Liver (tissue), 9 donors: Measurements from ENCODE around the gene USP44. TPM values are rescaled to one million over a fixed set of nuclear protein-coding genes. Genes with fewer than 3 reads are reported as not detected.

Source experiments
- DNase-seq: peaks from one replicate; pipeline ENCODE4 v3.0.0-alpha.2; 2017; ENCODE audit warnings: low spot score
- H3K27ac ChIP-seq, 2 donors: one replicate each; pipeline ENCODE4 v1.7.0; 2013; ENCODE audit warnings: inconsistent platforms in 2 of 2, low read length in 2 of 2, control low read depth in 1 of 2, low read depth in 1 of 2, mild to moderate bottlenecking in 1 of 2
- H3K27me3 ChIP-seq, 4 donors: one replicate each; pipeline versions ENCODE4 v1.6.1 to v1.7.0; 2013; ENCODE audit warnings: low read length in 3 of 4, inconsistent platforms in 1 of 4, mild to moderate bottlenecking in 1 of 4, moderate library complexity in 1 of 4; ENCODE audit not compliant: control insufficient read depth in 4 of 4, insufficient read depth in 4 of 4
- H3K36me3 ChIP-seq, 4 donors: one replicate each; pipeline versions ENCODE4 v1.6.1 to v1.7.0; 2013; ENCODE audit warnings: low read length in 3 of 4, mild to moderate bottlenecking in 3 of 4, low read depth in 1 of 4, moderate library complexity in 1 of 4; ENCODE audit not compliant: control insufficient read depth in 4 of 4, insufficient read depth in 3 of 4
- H3K4me1 ChIP-seq, 4 donors: one replicate each; pipeline versions ENCODE4 v1.6.1 to v1.7.0; 2013; ENCODE audit warnings: low read length in 3 of 4, mild to moderate bottlenecking in 3 of 4, moderate library complexity in 1 of 4; ENCODE audit not compliant: control insufficient read depth in 4 of 4, insufficient read depth in 4 of 4
- H3K4me3 ChIP-seq, 3 donors: one replicate each; pipeline versions ENCODE4 v1.6.1 to v1.7.0; 2013; ENCODE audit warnings: low read length in 3 of 3, control low read depth in 1 of 3, low read depth in 1 of 3, mild to moderate bottlenecking in 1 of 3
- H3K9ac ChIP-seq, 2 donors: one replicate each; pipeline ENCODE4 v1.7.0; 2013; ENCODE audit warnings: low read length in 2 of 2, mild to moderate bottlenecking in 2 of 2, moderate library complexity in 2 of 2, control low read depth in 1 of 2, low read depth in 1 of 2
- H3K9me3 ChIP-seq, 4 donors: one replicate each; pipeline versions ENCODE4 v1.6.1 to v1.7.0; 2013; ENCODE audit warnings: low read length in 3 of 4; ENCODE audit not compliant: control insufficient read depth in 4 of 4
- ATF3 ChIP-seq: IDR thresholded peaks from 2 replicates; pipeline ENCODE4 v1.6.1; 2016; ENCODE audit warnings: antibody characterized with exemption
- CTCF ChIP-seq: fragments of 150-350 bp; IDR thresholded peaks from 2 replicates; pipeline ENCODE4 v1.5.1; 2017; ENCODE audit warnings: improper control_type of control experiment, low read depth, low read length; ENCODE audit not compliant: missing input control
- EGR1 ChIP-seq, 2 donors: IDR thresholded peaks; 2 replicates each; pipeline ENCODE4 v1.6.1; 2016 to 2018; ENCODE audit warnings: antibody characterized with exemption in 2 of 2, low read depth in 2 of 2
- FOXA1 ChIP-seq: IDR thresholded peaks from 2 replicates; pipeline ENCODE4 v1.6.1; 2016; ENCODE audit warnings: antibody characterized with exemption
- FOXA2 ChIP-seq: IDR thresholded peaks from 2 replicates; pipeline ENCODE4 v1.6.1; 2016; ENCODE audit warnings: antibody characterized with exemption
- GABPA ChIP-seq, 2 donors: IDR thresholded peaks in 1 of 2; conservative IDR thresholded peaks in 1 of 2; 2 replicates each; pipeline ENCODE4 v1.6.1; 2016; ENCODE audit warnings: antibody characterized with exemption in 2 of 2, mild to moderate bottlenecking in 1 of 2, moderate library complexity in 1 of 2
- HNF4G ChIP-seq: IDR thresholded peaks from 2 replicates; pipeline ENCODE4 v1.6.1; 2016; ENCODE audit warnings: antibody characterized with exemption
- JUND ChIP-seq, 2 donors: IDR thresholded peaks; 2 replicates each; pipeline ENCODE4 v1.6.1; 2016; ENCODE audit warnings: antibody characterized with exemption in 2 of 2
- MAX ChIP-seq: IDR thresholded peaks from 2 replicates; pipeline ENCODE4 v1.6.1; 2016; ENCODE audit warnings: antibody characterized with exemption
- NR2F2 ChIP-seq: IDR thresholded peaks from 2 replicates; pipeline ENCODE4 v1.6.1; 2016; ENCODE audit warnings: antibody characterized with exemption
- RAD21 ChIP-seq, 2 donors: IDR thresholded peaks; 2 replicates each; pipeline ENCODE4 v1.6.1; 2016; ENCODE audit warnings: antibody characterized with exemption in 2 of 2, mild to moderate bottlenecking in 2 of 2
- REST ChIP-seq: IDR thresholded peaks from 2 replicates; pipeline ENCODE4 v1.6.1; 2016; ENCODE audit warnings: antibody characterized with exemption, mild to moderate bottlenecking
- RXRA ChIP-seq, 2 donors: IDR thresholded peaks; 2 replicates each; pipeline ENCODE4 v1.6.1; 2017 to 2018; ENCODE audit warnings: antibody characterized with exemption in 2 of 2, mild to moderate bottlenecking in 1 of 2
- SP1 ChIP-seq: IDR thresholded peaks from 2 replicates; pipeline ENCODE4 v1.6.1; 2018; ENCODE audit warnings: antibody characterized with exemption, mild to moderate bottlenecking
- TAF1 ChIP-seq: conservative IDR thresholded peaks from 2 replicates; pipeline ENCODE4 v1.6.1; 2016; ENCODE audit warnings: antibody characterized with exemption, mild to moderate bottlenecking
- YY1 ChIP-seq: IDR thresholded peaks from 2 replicates; pipeline ENCODE4 v1.6.1; 2016; ENCODE audit warnings: antibody characterized with exemption, mild to moderate bottlenecking
- ZBTB33 ChIP-seq: IDR thresholded peaks from 2 replicates; pipeline ENCODE4 v1.6.1; 2016; ENCODE audit warnings: antibody characterized with exemption
- WGBS: extraction: QIAGEN DNeasy Blood & Tissue Kit; methylation state at CpG from one replicate; pipeline ENCODE4 v1.1.7; 2013; 5-methylcytosine and 5-hydroxymethylcytosine counted together
- polyA plus RNA-seq, 2 donors: library from polyadenylated mRNA; stranded (reverse) in 1 of 2; unstranded in 1 of 2; fragments of 200-250 nt in 1 of 2; fragments of >200 nt in 1 of 2; fragmentation: Nextera tagmentation in 1 of 2; extraction: Ambion mirVana in 1 of 2; gene quantifications; one replicate each; pipeline versions ENCODE4 v1.2.1 to v1.2.3, GENCODE V29; 2013 to 2015
- total RNA-seq, 2 donors: library from RNA; depleted of rRNA; stranded (reverse); fragments of >200 nt; gene quantifications; one replicate each; pipeline ENCODE4 v1.2.3, GENCODE V29; 2014
- donor health status: healthy.
- donor health status: healthy.
- donor health status: healthy.
- donor health status: healthy.
- donor health status: healthy.

The USP44 gene
- total and polyA plus RNA-seq, 4 donors, result 0.03 to 0.33 (median 0.14) TPM; not detected in 1

- DNase-seq, result no peak
- H3K27ac ChIP-seq, result no peak overlapping the region
- TF ChIP-seq REST (no peak), RXRA (IDR thresholded peaks at IDR 0.05) (no peak), RAD21 (IDR thresholded peaks at IDR 0.05) (no peak), CTCF (no peak), NR2F2 (no peak), HNF4G (no peak), ATF3 (no peak), SP1 (no peak), TAF1 (no peak), JUND (IDR thresholded peaks at IDR 0.05) (no peak), FOXA1 (no peak), ZBTB33 (no peak), MAX (no peak), GABPA (IDR thresholded peaks at IDR 0.05 in 1 of 2, conservative IDR thresholded peaks at IDR 0.05 in 1 of 2) (no peak), FOXA2 (no peak), YY1 (no peak), EGR1 (IDR thresholded peaks at IDR 0.05; ENCODE audit: low read depth in 2 of 2) (no peak)
Observed at GRCh38 chr12:95593266-95593871, 42.1 kb upstream of the USP44 start.

More at GRCh38 chr12:95593266-95593871, 42.1 kb upstream of the USP44 start:
- no peaks in the 10 kb centered on the region for H3K36me3 ChIP-seq
- H3K9me3 ChIP-seq, result no peaks in the 10 kb centered on the region
- no peaks in the 10 kb centered on the region for H3K27me3 ChIP-seq
- no peak overlapping the region for H3K4me3 ChIP-seq
- H3K9ac ChIP-seq, result no peak overlapping the region
- WGBS, result 67% methylated on average over 7 of the region's 7 CpGs
- H3K4me1 ChIP-seq, result no peaks in the 10 kb centered on the region
